ENCODE measurements around the gene PRDM15. TPM values are rescaled to one million over a fixed set of nuclear protein-coding genes. Genes with fewer than 3 reads are reported as not detected.

The PRDM15 gene
- total RNA-seq, 1 donor, result 7.2 TPM

GRCh38 chr21:41776778-41777177, 102.4 kb downstream of the PRDM15 start:
- Histone ChIP-seq H3K4me1 (ENCODE audit: insufficient read depth, low read length) (peaks cover 7% of the 10 kb centered on the region), H3K4me2 (ENCODE audit: insufficient read depth, low read length) (no peak overlapping the region), H3K79me2 (ENCODE audit: insufficient read depth, low read length) (no peaks in the 10 kb centered on the region), H3K27me3 (ENCODE audit: insufficient read depth, low read length) (peaks cover 46% of the 10 kb centered on the region), H4K20me1 (ENCODE audit: insufficient read depth, low read length) (no peaks in the 10 kb centered on the region), H3K9me3 (ENCODE audit: low read depth, low read length) (no peaks in the 10 kb centered on the region), H3K36me3 (ENCODE audit: insufficient read depth, low read length) (no peaks in the 10 kb centered on the region), H3K4me3 (ENCODE audit: insufficient read depth, low read length) (no peak overlapping the region), H2AFZ (ENCODE audit: low read length) (no peak overlapping the region), H3K27ac (ENCODE audit: low read depth, low read length) (no peak overlapping the region)
- TF ChIP-seq CTCF (IDR thresholded peaks at IDR 0.05; ENCODE audit: extremely low read depth, low read depth, low read length), result no peak
- no peak for DNase-seq (ENCODE audit: insufficient read length, low spot score, missing footprints)

- H3K27ac ChIP-seq (ENCODE audit: low read depth, low read length), result no peak overlapping the region
- H2AFZ ChIP-seq (ENCODE audit: low read length), result no peak overlapping the region
- no peak for DNase-seq (ENCODE audit: insufficient read length, low spot score, missing footprints)
- H3K4me2 ChIP-seq (ENCODE audit: insufficient read depth, low read length), result no peak overlapping the region
- no peaks in the 10 kb centered on the region for H3K79me2 ChIP-seq (ENCODE audit: insufficient read depth, low read length)
- no peak for TF ChIP-seq CTCF (IDR thresholded peaks at IDR 0.05; ENCODE audit: extremely low read depth, low read depth, low read length)
- H3K36me3 ChIP-seq (ENCODE audit: insufficient read depth, low read length), result no peaks in the 10 kb centered on the region
- no peaks in the 10 kb centered on the region for H3K9me3 ChIP-seq (ENCODE audit: low read depth, low read length)
- no peaks in the 10 kb centered on the region for H4K20me1 ChIP-seq (ENCODE audit: insufficient read depth, low read length)
- peaks cover 34% of the 10 kb centered on the region for H3K27me3 ChIP-seq (ENCODE audit: insufficient read depth, low read length)
- peaks cover 7% of the 10 kb centered on the region for H3K4me1 ChIP-seq (ENCODE audit: insufficient read depth, low read length)
- no peak overlapping the region for H3K4me3 ChIP-seq (ENCODE audit: insufficient read depth, low read length)
Measured at GRCh38 chr21:41775149-41775472, 104.0 kb downstream of the PRDM15 start.

- DNase-seq (ENCODE audit: insufficient read length, low spot score, missing footprints), result no peak
- peaks cover 29% of the 10 kb centered on the region for H3K27me3 ChIP-seq (ENCODE audit: insufficient read depth, low read length)
- no peak overlapping the region for H3K4me2 ChIP-seq (ENCODE audit: insufficient read depth, low read length)
- H4K20me1 ChIP-seq (ENCODE audit: insufficient read depth, low read length), result no peaks in the 10 kb centered on the region
- H2AFZ ChIP-seq (ENCODE audit: low read length), result no peak overlapping the region
- TF ChIP-seq CTCF (IDR thresholded peaks at IDR 0.05; ENCODE audit: extremely low read depth, low read depth, low read length), result no peak
- H3K4me1 ChIP-seq (ENCODE audit: insufficient read depth, low read length), result peaks cover 7% of the 10 kb centered on the region
- H3K79me2 ChIP-seq (ENCODE audit: insufficient read depth, low read length), result no peaks in the 10 kb centered on the region
- no peak overlapping the region for H3K27ac ChIP-seq (ENCODE audit: low read depth, low read length)
- no peaks in the 10 kb centered on the region for H3K36me3 ChIP-seq (ENCODE audit: insufficient read depth, low read length)
- no peak overlapping the region for H3K4me3 ChIP-seq (ENCODE audit: insufficient read depth, low read length)
- no peaks in the 10 kb centered on the region for H3K9me3 ChIP-seq (ENCODE audit: low read depth, low read length)
Measured at GRCh38 chr21:41774467-41775148, 104.5 kb downstream of the PRDM15 start.

GRCh38 chr21:41772351-41773080, 106.6 kb downstream of the PRDM15 start:
- Histone ChIP-seq H4K20me1 (ENCODE audit: insufficient read depth, low read length) (no peaks in the 10 kb centered on the region), H3K9me3 (ENCODE audit: low read depth, low read length) (no peaks in the 10 kb centered on the region), H3K79me2 (ENCODE audit: insufficient read depth, low read length) (no peaks in the 10 kb centered on the region), H3K27ac (ENCODE audit: low read depth, low read length) (no peak overlapping the region), H3K27me3 (ENCODE audit: insufficient read depth, low read length) (peaks cover 29% of the 10 kb centered on the region), H2AFZ (ENCODE audit: low read length) (no peak overlapping the region), H3K4me1 (ENCODE audit: insufficient read depth, low read length) (peaks cover 13% of the 10 kb centered on the region), H3K4me3 (ENCODE audit: insufficient read depth, low read length) (no peak overlapping the region), H3K36me3 (ENCODE audit: insufficient read depth, low read length) (no peaks in the 10 kb centered on the region), H3K4me2 (ENCODE audit: insufficient read depth, low read length) (no peak overlapping the region)
- TF ChIP-seq CTCF (IDR thresholded peaks at IDR 0.05; ENCODE audit: extremely low read depth, low read depth, low read length), result no peak
- DNase-seq (ENCODE audit: insufficient read length, low spot score, missing footprints), result no peak
